H9 (cell line): ENCODE measurements around the gene DUSP15. TPM values are rescaled to one million over a fixed set of nuclear protein-coding genes. Genes with fewer than 3 reads are reported as not detected.
A peak's percentile ranks its signal among the peaks of the same experiment; 100 is the strongest.

Source experiments
- DNase-seq: peaks from one replicate; pipeline ENCODE4 v3.0.0-alpha.2; 2017
- H2AFZ ChIP-seq: one replicate; pipeline ENCODE4 v1.6.1; 2013; ENCODE audit warnings: mild to moderate bottlenecking, low read length, control low read depth, moderate library complexity
- H2AK5ac ChIP-seq: 2 replicates; pipeline ENCODE4 v1.6.1; 2013; ENCODE audit warnings: low read length, control low read depth, mixed read lengths; ENCODE audit not compliant: insufficient read length
- H2BK120ac ChIP-seq: one replicate; pipeline ENCODE4 v1.6.1; 2013; ENCODE audit warnings: low read depth, mild to moderate bottlenecking, low read length, control low read depth, inconsistent platforms; ENCODE audit not compliant: poor library complexity, severe bottlenecking
- H2BK12ac ChIP-seq: 2 replicates; pipeline ENCODE4 v1.6.1; 2013; ENCODE audit warnings: low read length, control low read depth, mixed read lengths, low read depth; ENCODE audit not compliant: insufficient read length
- H2BK15ac ChIP-seq: 2 replicates; pipeline ENCODE4 v1.6.1; 2013; ENCODE audit warnings: low read depth, low read length, control low read depth
- H2BK20ac ChIP-seq: one replicate; pipeline ENCODE4 v1.6.1; 2013; ENCODE audit warnings: low read depth, mild to moderate bottlenecking, low read length, control low read depth, inconsistent platforms; ENCODE audit not compliant: poor library complexity, severe bottlenecking
- H2BK5ac ChIP-seq: 2 replicates; pipeline ENCODE4 v1.6.1; 2013; ENCODE audit warnings: low read length, control low read depth, mixed read lengths; ENCODE audit not compliant: insufficient read length
- H3K14ac ChIP-seq: 2 replicates; pipeline ENCODE4 v1.6.1; 2013; ENCODE audit warnings: low read length, control low read depth; ENCODE audit not compliant: insufficient read depth
- H3K18ac ChIP-seq: 2 replicates; pipeline ENCODE4 v1.6.1; 2013; ENCODE audit warnings: low read depth, mild to moderate bottlenecking, mixed read lengths, low read length, control low read depth; ENCODE audit not compliant: insufficient read length
- H3K23ac ChIP-seq: 2 replicates; pipeline ENCODE4 v1.6.1; 2013; ENCODE audit warnings: low read length, control low read depth, mixed read lengths, low read depth; ENCODE audit not compliant: insufficient read length
- H3K23me2 ChIP-seq: 2 replicates; pipeline ENCODE4 v1.6.1; 2013; ENCODE audit warnings: low read depth, mild to moderate bottlenecking, mixed read lengths, low read length, control low read depth; ENCODE audit not compliant: insufficient read length, poor library complexity, severe bottlenecking
- H3K27ac ChIP-seq: 2 replicates; pipeline ENCODE4 v1.5.1; 2013; ENCODE audit warnings: low read length, control low read depth, mixed read lengths, low read depth; ENCODE audit not compliant: insufficient read length
- H3K27me3 ChIP-seq: 2 replicates; pipeline ENCODE4 v1.6.1; 2013; ENCODE audit warnings: low read length, control low read depth, inconsistent platforms; ENCODE audit not compliant: insufficient read depth
- H3K4ac ChIP-seq: 2 replicates; pipeline ENCODE4 v1.6.1; 2013; ENCODE audit warnings: low read depth, mild to moderate bottlenecking, control low read depth, inconsistent platforms, low read length, moderate library complexity
- H3K4me1 ChIP-seq: 2 replicates; pipeline ENCODE4 v1.6.1; 2013; ENCODE audit warnings: low read length, control low read depth, inconsistent platforms; ENCODE audit not compliant: insufficient read depth
- H3K4me2 ChIP-seq: 2 replicates; pipeline ENCODE4 v1.6.1; 2013; ENCODE audit warnings: low read length, control low read depth, mixed read lengths; ENCODE audit not compliant: insufficient read length, insufficient read depth
- H3K56ac ChIP-seq: 2 replicates; pipeline ENCODE4 v1.6.1; 2013; ENCODE audit warnings: low read depth, mild to moderate bottlenecking, mixed read lengths, low read length, control low read depth; ENCODE audit not compliant: insufficient read length
- H3K79me1 ChIP-seq: 2 replicates; pipeline ENCODE4 v1.6.1; 2013; ENCODE audit warnings: low read depth, mild to moderate bottlenecking, moderate library complexity, low read length, control low read depth, inconsistent platforms; ENCODE audit not compliant: insufficient read depth, poor library complexity, severe bottlenecking
- H3K79me2 ChIP-seq: 2 replicates; pipeline ENCODE4 v1.6.1; 2013; ENCODE audit warnings: low read length, control low read depth, inconsistent platforms; ENCODE audit not compliant: insufficient read depth
- H3K9ac ChIP-seq: 2 replicates; pipeline ENCODE4 v1.6.1; 2013; ENCODE audit warnings: low read length, control low read depth, mixed read lengths; ENCODE audit not compliant: insufficient read length; ENCODE audit errors: extremely low read depth
- H3K9me3 ChIP-seq: one replicate; pipeline ENCODE4 v1.6.1; 2013; ENCODE audit warnings: low read depth, low read length, inconsistent platforms; ENCODE audit not compliant: control insufficient read depth
- H3T11ph ChIP-seq: one replicate; pipeline ENCODE4 v1.6.1; 2013; ENCODE audit warnings: mild to moderate bottlenecking, low read length, control low read depth, inconsistent platforms
- H4K20me1 ChIP-seq: one replicate; pipeline ENCODE4 v1.6.1; 2013; ENCODE audit not compliant: control insufficient read depth, insufficient read length, insufficient read depth
- H4K5ac ChIP-seq: 2 replicates; pipeline ENCODE4 v1.6.1; 2013; ENCODE audit warnings: low read depth, mild to moderate bottlenecking, mixed read lengths, low read length, control low read depth; ENCODE audit not compliant: insufficient read length
- H4K8ac ChIP-seq: replicated peaks from 2 replicates; pipeline ENCODE4 v1.6.1; 2013; ENCODE audit warnings: low read length, control low read depth, mixed read lengths, low read depth; ENCODE audit not compliant: insufficient read length
- H4K91ac ChIP-seq: 2 replicates; pipeline ENCODE4 v1.6.1; 2013; ENCODE audit warnings: low read depth, mild to moderate bottlenecking, moderate library complexity, mixed read lengths, low read length, control low read depth; ENCODE audit not compliant: insufficient read length
- H3K27ac Mint-ChIP-seq, 3 experiments: 2 replicates in 2 of 3; 3 replicates in 1 of 3; pipeline ENCODE4 v1.8.0; 2020 to 2021; ENCODE audit warnings: mixed read lengths in 3 of 3, mild to moderate bottlenecking in 1 of 3, moderate library complexity in 1 of 3
- H3K27me3 Mint-ChIP-seq: 2 replicates; pipeline ENCODE4 v1.8.0; 2021; ENCODE audit warnings: low read depth, mild to moderate bottlenecking, moderate library complexity, mixed read lengths
- H3K36me3 Mint-ChIP-seq, 3 experiments: 2 replicates in 2 of 3; 3 replicates in 1 of 3; pipeline ENCODE4 v1.8.0; 2020 to 2021; ENCODE audit warnings: low read depth in 3 of 3, mixed read lengths in 3 of 3; ENCODE audit not compliant: insufficient read depth in 1 of 3
- H3K4me1 Mint-ChIP-seq, 2 experiments: 2 replicates each; pipeline ENCODE4 v1.8.0; 2020; ENCODE audit warnings: mixed read lengths in 2 of 2
- H3K4me3 Mint-ChIP-seq, 2 experiments: 2 replicates in 1 of 2; 3 replicates in 1 of 2; pipeline ENCODE4 v1.8.0; 2020 to 2021; ENCODE audit warnings: mild to moderate bottlenecking in 2 of 2, mixed read lengths in 2 of 2, moderate library complexity in 1 of 2
- H3K9me3 Mint-ChIP-seq, 2 experiments: 2 replicates in 1 of 2; 3 replicates in 1 of 2; pipeline ENCODE4 v1.8.0; 2020; ENCODE audit warnings: mild to moderate bottlenecking in 2 of 2, mixed read lengths in 2 of 2, moderate library complexity in 1 of 2
- WGBS: extraction: QIAGEN DNeasy Blood & Tissue Kit; methylation state at CpG from one replicate; pipeline ENCODE4 v1.1.7; 2013; ENCODE audit warnings: missing lambda C conversion rate, low lambda C conversion rate, mixed read lengths; ENCODE audit not compliant: insufficient read length; ENCODE audit errors: extremely low coverage; 5-methylcytosine and 5-hydroxymethylcytosine counted together
- total RNA-seq: library from RNA; stranded (reverse); gene quantifications from 2 replicates; pipeline ENCODE4 v1.2.1, GENCODE V29; 2021
- TF ChIP-seq, protein P1 (sequence below): fragments of 200-600 bp; sonication (generic); conservative IDR thresholded peaks from 3 replicates; pipeline ENCODE4 v1.8.0; 2021; ENCODE audit warnings: antibody characterized with exemption, mild to moderate bottlenecking

Gene DUSP15
- total RNA-seq, 1 experiment from 2014 or later = 5.6 TPM

DNA sequence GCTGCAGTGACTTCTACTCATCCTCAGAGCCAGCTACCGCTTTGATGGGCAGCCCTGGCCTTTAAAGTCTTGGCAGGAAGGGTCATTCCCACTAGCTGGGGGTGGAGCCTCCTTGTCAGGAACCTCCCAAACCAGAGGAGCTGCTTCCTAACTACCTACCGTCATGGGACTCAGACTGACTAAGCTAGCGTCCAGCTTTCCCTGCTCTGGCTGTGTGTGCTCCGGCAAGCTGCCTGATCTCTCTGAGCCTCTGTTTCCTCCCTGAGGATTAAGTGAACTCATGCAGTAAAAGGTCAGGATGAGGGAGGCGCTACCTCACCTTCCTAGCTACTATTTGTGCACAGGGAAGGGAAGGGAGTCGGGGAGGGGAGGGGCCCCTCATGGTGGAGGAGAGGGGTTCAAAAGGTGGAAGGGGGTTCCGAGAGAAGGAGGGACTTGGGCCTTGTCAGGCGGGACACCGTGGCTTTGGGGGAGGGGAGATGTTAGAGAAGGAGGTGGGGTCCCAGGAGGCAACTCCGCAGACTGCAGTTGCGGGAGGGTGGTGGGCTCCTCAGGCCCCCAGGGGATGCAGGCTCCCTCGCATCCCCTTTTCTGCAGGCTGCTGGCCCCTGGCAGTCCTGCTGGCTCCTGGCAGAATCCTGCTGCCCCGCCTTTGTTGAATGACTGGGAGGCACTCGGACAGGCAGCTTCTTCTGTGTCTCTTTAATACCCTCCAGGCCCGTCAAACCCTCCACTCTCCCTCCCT lies 9.8 kb downstream of the DUSP15 start:
- no peaks in the 10 kb centered on the region for H3K79me1 ChIP-seq
- H3K4me2 ChIP-seq = peak overlapping the region; percentile 53
- no peak overlapping the region for H3K9ac ChIP-seq
- H3K27me3 ChIP-seq = no peaks in the 10 kb centered on the region
- no peak overlapping the region for H3K14ac ChIP-seq
- Mint-ChIP-seq H3K27me3 (peaks cover 15% of the 10 kb centered on the region), H3K4me3 (peak overlapping the region; percentile 84 to 85), H3K4me1 (peaks cover 30 to 31% of the 10 kb centered on the region in 2 experiments), H3K9me3 (no peaks in the 10 kb centered on the region), H3K27ac (no peak overlapping the region), H3K36me3 (no peaks in the 10 kb centered on the region; a peak in 1 of 7 replicates)
- H2BK12ac ChIP-seq = no peak overlapping the region
- H4K5ac ChIP-seq = no peak overlapping the region
- H3K23me2 ChIP-seq = peaks cover 13% of the 10 kb centered on the region
- no peaks in the 10 kb centered on the region for H3K79me2 ChIP-seq
- no peaks in the 10 kb centered on the region for H4K20me1 ChIP-seq
- H2BK15ac ChIP-seq = no peak overlapping the region
- H2BK120ac ChIP-seq = no peak overlapping the region
- H2BK20ac ChIP-seq = no peak overlapping the region
- H2AFZ ChIP-seq = no peak overlapping the region
- no CpG with 5 or more reads among the region's 15 CpGs for WGBS
- TF ChIP-seq, protein P1, sequence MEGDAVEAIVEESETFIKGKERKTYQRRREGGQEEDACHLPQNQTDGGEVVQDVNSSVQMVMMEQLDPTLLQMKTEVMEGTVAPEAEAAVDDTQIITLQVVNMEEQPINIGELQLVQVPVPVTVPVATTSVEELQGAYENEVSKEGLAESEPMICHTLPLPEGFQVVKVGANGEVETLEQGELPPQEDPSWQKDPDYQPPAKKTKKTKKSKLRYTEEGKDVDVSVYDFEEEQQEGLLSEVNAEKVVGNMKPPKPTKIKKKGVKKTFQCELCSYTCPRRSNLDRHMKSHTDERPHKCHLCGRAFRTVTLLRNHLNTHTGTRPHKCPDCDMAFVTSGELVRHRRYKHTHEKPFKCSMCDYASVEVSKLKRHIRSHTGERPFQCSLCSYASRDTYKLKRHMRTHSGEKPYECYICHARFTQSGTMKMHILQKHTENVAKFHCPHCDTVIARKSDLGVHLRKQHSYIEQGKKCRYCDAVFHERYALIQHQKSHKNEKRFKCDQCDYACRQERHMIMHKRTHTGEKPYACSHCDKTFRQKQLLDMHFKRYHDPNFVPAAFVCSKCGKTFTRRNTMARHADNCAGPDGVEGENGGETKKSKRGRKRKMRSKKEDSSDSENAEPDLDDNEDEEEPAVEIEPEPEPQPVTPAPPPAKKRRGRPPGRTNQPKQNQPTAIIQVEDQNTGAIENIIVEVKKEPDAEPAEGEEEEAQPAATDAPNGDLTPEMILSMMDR = peak; percentile 14; the same call in 1 of the 3 replicates
- H3K23ac ChIP-seq = no peak overlapping the region
- H2BK5ac ChIP-seq = no peak overlapping the region
- peaks cover 5% of the 10 kb centered on the region; the same call in 1 of the 2 replicates for H3K4me1 ChIP-seq
- no peak overlapping the region for H3K4ac ChIP-seq
- peak; percentile 74 for DNase-seq
- H3K27ac ChIP-seq = no peak overlapping the region
- no peak overlapping the region for H3K56ac ChIP-seq
- no peak overlapping the region for H3K18ac ChIP-seq
- H3K9me3 ChIP-seq = no peaks in the 10 kb centered on the region
- no peak overlapping the region for H4K91ac ChIP-seq
- H4K8ac ChIP-seq = no peak overlapping the region
- no peak overlapping the region for H3T11ph ChIP-seq
- H2AK5ac ChIP-seq = no peak overlapping the region
